Tibial nerve (tissue), 4 donors: ENCODE data around the gene MYRFL. TPM values are rescaled to one million over a fixed set of nuclear protein-coding genes. Genes with fewer than 3 reads are reported as not detected.
A peak's percentile ranks its signal among the peaks of the same experiment; 100 is the strongest.

ENCODE experiments used
- DNase-seq, 2 donors: peaks; one replicate each; pipeline ENCODE4 v3.0.0-alpha.2; 2019; ENCODE audit warnings: low spot score in 2 of 2
- H3K27ac ChIP-seq, 4 donors: fragments of 200-600 bp; sonication (generic) in 3 of 4; one replicate each; pipeline ENCODE4 v1.5.1; 2017 to 2019; ENCODE audit warnings: mild to moderate bottlenecking in 1 of 4
- H3K27me3 ChIP-seq, 2 donors: fragments of 200-600 bp; sonication (generic) in 1 of 2; one replicate each; pipeline versions ENCODE4 v1.5.1 to v1.6.0; 2017 to 2019
- H3K36me3 ChIP-seq, 3 donors: fragments of 200-600 bp; sonication (generic); one replicate each; pipeline ENCODE4 v1.5.1; 2018 to 2019
- H3K4me1 ChIP-seq, 4 donors: fragments of 200-600 bp; sonication (generic) in 3 of 4; one replicate each; pipeline ENCODE4 v1.5.1; 2017 to 2019
- H3K4me3 ChIP-seq, 4 donors: fragments of 200-600 bp; sonication (generic) in 3 of 4; one replicate each; pipeline ENCODE4 v1.5.1; 2017 to 2019; ENCODE audit warnings: mild to moderate bottlenecking in 1 of 4, moderate library complexity in 1 of 4
- H3K9me3 ChIP-seq, 4 donors: fragments of 200-600 bp; sonication (generic) in 3 of 4; one replicate each; pipeline ENCODE4 v1.5.1; 2017 to 2019
- CTCF ChIP-seq, 5 experiments: fragments of 200-600 bp in 3 of 5; fragments of 450-650 bp in 2 of 5; sonication (generic) in 3 of 5; IDR thresholded peaks; one replicate each; pipeline ENCODE4 v1.5.1; 2016 to 2019; ENCODE audit warnings: antibody characterized with exemption in 5 of 5, mild to moderate bottlenecking in 3 of 5, moderate library complexity in 2 of 5
- EP300 ChIP-seq, 2 donors: sonication (generic); formaldehyde crosslinking; IDR thresholded peaks; one replicate each; pipeline ENCODE4 v1.6.1; 2017; ENCODE audit warnings: antibody characterized with exemption in 2 of 2, mild to moderate bottlenecking in 1 of 2
- POLR2A ChIP-seq, 2 donors: fragments of 450-650 bp; IDR thresholded peaks; one replicate each; pipeline ENCODE4 v1.6.1; 2017; ENCODE audit warnings: antibody characterized with exemption in 2 of 2, mild to moderate bottlenecking in 2 of 2, moderate library complexity in 2 of 2
- WGBS, 2 donors: methylation state at CpG; one replicate each; pipeline ENCODE4 v1.1.5; 2018; 5-methylcytosine and 5-hydroxymethylcytosine counted together
- total RNA-seq, 4 donors: library from RNA; depleted of rRNA; stranded (reverse); fragments of >200 nt; gene quantifications; one replicate each; pipeline ENCODE4 v1.1.0, GENCODE V29; 2016

The MYRFL gene
- total RNA-seq, 4 donors from 2014 or later, result 0.20 TPM; not detected in 3

- no peak for TF ChIP-seq POLR2A (IDR thresholded peaks at IDR 0.05)
- TF ChIP-seq CTCF (IDR thresholded peaks at IDR 0.05), result no peak
- no peak for TF ChIP-seq EP300 (IDR thresholded peaks at IDR 0.05)
- no peaks in the 10 kb centered on the region for H3K27me3 ChIP-seq
- H3K36me3 ChIP-seq, result no peaks in the 10 kb centered on the region
- no peak for DNase-seq
- H3K27ac ChIP-seq, result peak overlapping the region in 1 of 4 donors; percentile 30
- H3K9me3 ChIP-seq, result no peaks in the 10 kb centered on the region
- peaks cover 0 to 15% (median 0%) of the 10 kb centered on the region in 4 donors for H3K4me1 ChIP-seq
- no peak overlapping the region for H3K4me3 ChIP-seq
- 26 to 46% methylated on average over 3 of the region's 3 CpGs for WGBS, 2 donors
Measured at GRCh38 chr12:69835081-69835480, 10.1 kb downstream of the MYRFL start.

DNA sequence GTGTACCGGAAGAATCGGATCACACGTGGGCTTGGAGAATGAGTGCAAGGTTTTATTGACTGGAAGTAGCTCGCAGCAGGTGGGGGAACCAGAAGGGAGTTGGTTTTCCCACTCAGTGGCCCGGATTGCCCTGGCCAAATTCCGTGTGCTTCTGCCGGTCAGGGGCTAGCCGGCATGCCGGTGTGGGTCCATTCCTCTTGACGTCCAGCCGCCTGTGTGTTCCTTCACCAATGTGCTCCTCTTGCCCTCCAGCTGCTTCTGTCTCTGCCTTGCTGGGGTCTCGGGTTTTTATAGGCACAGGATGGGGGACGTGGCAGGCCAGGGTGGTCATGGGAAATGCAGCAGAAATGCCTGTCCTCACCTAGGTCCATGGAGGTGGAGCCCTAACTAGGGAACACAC is 11.0 kb downstream of the MYRFL start:
- WGBS, 2 donors, result 93 to 94% methylated on average over 9 to 13 of the region's 13 CpGs
- Histone ChIP-seq H3K27ac (no peak overlapping the region), H3K9me3 (no peaks in the 10 kb centered on the region), H3K4me1 (peaks cover 0 to 15% (median 0%) of the 10 kb centered on the region in 4 donors), H3K36me3 (no peaks in the 10 kb centered on the region), H3K27me3 (no peaks in the 10 kb centered on the region), H3K4me3 (no peak overlapping the region)
- no peak for DNase-seq
- TF ChIP-seq POLR2A (IDR thresholded peaks at IDR 0.05) (no peak), EP300 (IDR thresholded peaks at IDR 0.05) (no peak), CTCF (IDR thresholded peaks at IDR 0.05) (no peak)

DNA sequence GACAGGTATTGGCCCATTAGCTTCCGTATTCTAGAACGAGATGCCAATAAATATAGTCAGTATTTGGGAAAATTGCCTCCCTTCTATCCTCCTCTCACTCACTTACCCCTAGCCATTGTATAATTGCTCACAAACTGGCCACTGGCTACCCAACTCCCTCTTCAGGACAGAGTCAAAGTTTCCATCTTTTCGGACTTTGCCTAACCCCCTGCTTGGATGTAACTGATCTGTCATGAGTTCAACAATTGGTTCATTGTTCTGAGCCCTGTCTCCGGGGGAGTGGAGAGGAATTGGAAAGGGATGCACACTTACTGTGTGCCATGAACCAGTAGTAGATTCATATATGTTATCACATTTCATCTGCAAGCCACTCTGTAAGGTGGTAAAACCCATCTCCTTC is 12.2 kb downstream of the MYRFL start:
- H3K27me3 ChIP-seq, result no peaks in the 10 kb centered on the region
- TF ChIP-seq EP300 (IDR thresholded peaks at IDR 0.05), result no peak
- WGBS, 2 donors, result 69 to 83% methylated on average over 4 of the region's 4 CpGs
- H3K27ac ChIP-seq, result no peak overlapping the region
- H3K4me3 ChIP-seq, result no peak overlapping the region
- no peaks in the 10 kb centered on the region for H3K9me3 ChIP-seq
- no peaks in the 10 kb centered on the region for H3K36me3 ChIP-seq
- DNase-seq, result no peak
- peaks cover 0 to 15% (median 0%) of the 10 kb centered on the region in 4 donors for H3K4me1 ChIP-seq

DNA sequence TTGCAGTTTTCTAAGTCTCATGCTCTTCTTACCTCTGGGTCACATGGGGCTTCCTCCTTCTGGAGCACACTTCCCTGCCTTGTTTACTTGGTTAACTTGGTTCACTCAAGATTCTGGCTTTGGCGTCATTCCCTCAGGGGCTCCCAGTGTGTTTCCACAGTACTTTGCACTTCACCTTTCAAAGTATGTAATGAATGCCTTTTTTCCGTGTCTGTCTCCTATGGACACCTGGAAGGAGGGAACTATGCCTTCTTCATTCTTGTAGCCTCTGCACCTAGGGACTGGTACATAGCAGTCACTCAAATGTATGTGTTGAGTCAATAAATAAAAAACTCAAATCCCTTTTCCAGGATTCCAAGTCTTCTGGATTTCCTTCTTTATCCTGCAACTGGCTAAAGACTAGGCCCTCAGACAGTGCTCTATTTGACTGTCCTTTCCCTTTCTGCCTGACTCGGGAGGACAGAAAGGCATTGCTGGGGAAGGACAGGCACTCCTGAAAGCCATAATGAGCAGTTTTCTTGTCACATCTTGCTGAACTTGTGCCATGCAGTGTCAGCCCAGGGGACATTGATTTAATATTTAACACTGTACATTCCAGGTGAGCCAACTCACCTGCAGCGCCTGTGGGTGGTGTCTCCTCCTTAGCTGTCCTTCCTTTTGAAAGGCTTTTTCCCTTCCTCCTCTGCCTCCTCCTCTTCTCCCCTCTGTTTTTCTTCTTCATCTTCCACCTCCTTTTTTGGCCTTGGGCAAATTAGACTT is 12.8 kb downstream of the MYRFL start:
- no peaks in the 10 kb centered on the region for H3K9me3 ChIP-seq
- no peak overlapping the region for H3K27ac ChIP-seq
- no peak for DNase-seq
- TF ChIP-seq EP300 (IDR thresholded peaks at IDR 0.05) (no peak), POLR2A (IDR thresholded peaks at IDR 0.05) (no peak), CTCF (IDR thresholded peaks at IDR 0.05) (no peak)
- H3K36me3 ChIP-seq, result no peaks in the 10 kb centered on the region
- WGBS, 2 donors, result 83 to 85% methylated on average over 4 of the region's 4 CpGs
- H3K4me3 ChIP-seq, result no peak overlapping the region
- peaks cover 0 to 15% (median 0%) of the 10 kb centered on the region in 4 donors for H3K4me1 ChIP-seq
- H3K27me3 ChIP-seq, result no peaks in the 10 kb centered on the region

- Histone ChIP-seq H3K36me3 (no peaks in the 10 kb centered on the region), H3K27me3 (no peaks in the 10 kb centered on the region)
- WGBS, 2 donors, result 56 to 64% methylated on average over 3 of the region's 3 CpGs
Measured at GRCh38 chr12:69840727-69841126, 15.7 kb downstream of the MYRFL start.

More at GRCh38 chr12:69840727-69841126, 15.7 kb downstream of the MYRFL start:
- Histone ChIP-seq H3K9me3 (no peaks in the 10 kb centered on the region), H3K27ac (no peak overlapping the region), H3K4me1 (no peaks in the 10 kb centered on the region), H3K4me3 (no peak overlapping the region)
- no peak for DNase-seq
- TF ChIP-seq EP300 (IDR thresholded peaks at IDR 0.05), result no peak
- TF ChIP-seq POLR2A (IDR thresholded peaks at IDR 0.05), result no peak
- no peak for TF ChIP-seq CTCF (IDR thresholded peaks at IDR 0.05)
